Activated naive CD4-positive, alpha-beta T cell treated with anti-CD3 and anti-CD28 coated beads, Interleukin-2, amount 10 ng/mL, durations not matched to agents 7 days and 5 days (primary cell): ENCODE data around the gene RAB35.

ENCODE experiments used
- CTCF ChIA-PET: fragments of 350-600 bp; sonication (Branson Sonifier 250); formaldehyde crosslinking; loops from one replicate; lab custom pipeline; 2021; ENCODE audit warnings: antibody characterized with exemption; lab: Charles Lee
- DNase-seq: peaks from one replicate; pipeline ENCODE4 v3.0.0-alpha.2; 2020
- H3K27ac Mint-ChIP-seq: one replicate; pipeline ENCODE4 v1.8.0; 2021; ENCODE audit warnings: mild to moderate bottlenecking, moderate library complexity, mixed read lengths
- H3K27me3 Mint-ChIP-seq: one replicate; pipeline ENCODE4 v1.8.0; 2021; ENCODE audit warnings: mild to moderate bottlenecking, mixed read lengths
- H3K36me3 Mint-ChIP-seq: one replicate; pipeline ENCODE4 v1.8.0; 2021; ENCODE audit warnings: mixed read lengths
- H3K4me1 Mint-ChIP-seq: one replicate; pipeline ENCODE4 v1.8.0; 2021; ENCODE audit warnings: mixed read lengths
- H3K4me3 Mint-ChIP-seq: one replicate; pipeline ENCODE4 v1.8.0; 2021; ENCODE audit warnings: mild to moderate bottlenecking, moderate library complexity, mixed read lengths
- H3K9me3 Mint-ChIP-seq: one replicate; pipeline ENCODE4 v1.8.0; 2021; ENCODE audit warnings: mixed read lengths

The RAB35 gene

DNA sequence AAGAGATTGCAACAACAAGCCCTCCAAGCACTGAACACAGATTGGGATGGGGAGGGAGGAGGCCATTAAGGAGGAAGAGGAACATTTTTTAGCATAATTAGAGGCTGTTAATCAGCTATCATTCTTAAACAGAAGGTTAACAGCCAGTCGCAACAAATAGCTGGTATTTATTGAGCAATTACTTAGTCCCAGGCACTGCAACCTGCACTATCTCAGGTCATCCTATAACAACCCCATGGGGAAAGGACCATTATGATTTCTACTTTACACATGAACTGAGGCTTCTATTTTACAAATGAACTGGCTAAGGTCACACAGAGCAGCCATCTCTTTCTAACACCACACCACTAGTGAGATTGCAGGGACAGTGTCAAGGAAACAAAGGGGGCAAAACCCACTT is 10.4 kb downstream of the RAB35 start:
- H3K27ac Mint-ChIP-seq, result no peak overlapping the region
- H3K36me3 Mint-ChIP-seq, result peaks cover 43% of the 10 kb centered on the region
- no peaks in the 10 kb centered on the region for H3K27me3 Mint-ChIP-seq
- no peak for DNase-seq
- CTCF ChIA-PET, result interaction anchor here (0.6 kb wide), 1 partner anchor 21 kb away, joined by 4 read pairs; no protein-coding TSS in a partner anchor
- H3K4me3 Mint-ChIP-seq, result no peak overlapping the region
- no peaks in the 10 kb centered on the region for H3K9me3 Mint-ChIP-seq
- H3K4me1 Mint-ChIP-seq, result peaks cover 43% of the 10 kb centered on the region

- no peak overlapping the region for H3K27ac Mint-ChIP-seq
- H3K9me3 Mint-ChIP-seq, result no peaks in the 10 kb centered on the region
- H3K4me1 Mint-ChIP-seq, result peaks cover 28% of the 10 kb centered on the region
- H3K4me3 Mint-ChIP-seq, result no peak overlapping the region
- CTCF ChIA-PET, result no interaction called here
- H3K27me3 Mint-ChIP-seq, result no peaks in the 10 kb centered on the region
- DNase-seq, result no peak
- H3K36me3 Mint-ChIP-seq, result peaks cover 41% of the 10 kb centered on the region
These were observed 13.2 kb downstream of the RAB35 start for GRCh38 chr12:120103371-120103770.

DNA sequence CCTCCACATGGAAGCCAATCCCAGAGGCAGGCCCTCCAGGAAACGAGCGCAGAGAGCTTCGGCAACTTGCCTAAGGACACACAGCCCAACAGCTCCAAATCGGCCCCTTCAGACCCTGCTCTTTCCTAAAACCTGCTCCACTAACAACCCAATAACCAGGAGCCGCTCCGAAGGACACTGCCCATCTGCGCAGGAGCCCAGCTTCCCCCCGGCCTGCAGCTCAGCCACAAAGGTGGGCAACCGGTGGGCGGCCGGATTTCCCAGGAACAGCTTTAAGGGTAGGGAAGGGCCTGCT is 13.6 kb downstream of the RAB35 start:
- no peak for DNase-seq
- Mint-ChIP-seq H3K27ac (no peak overlapping the region), H3K4me3 (no peak overlapping the region), H3K9me3 (no peaks in the 10 kb centered on the region), H3K36me3 (peaks cover 40% of the 10 kb centered on the region), H3K4me1 (peaks cover 24% of the 10 kb centered on the region), H3K27me3 (no peaks in the 10 kb centered on the region)
- CTCF ChIA-PET, result no interaction called here

DNA sequence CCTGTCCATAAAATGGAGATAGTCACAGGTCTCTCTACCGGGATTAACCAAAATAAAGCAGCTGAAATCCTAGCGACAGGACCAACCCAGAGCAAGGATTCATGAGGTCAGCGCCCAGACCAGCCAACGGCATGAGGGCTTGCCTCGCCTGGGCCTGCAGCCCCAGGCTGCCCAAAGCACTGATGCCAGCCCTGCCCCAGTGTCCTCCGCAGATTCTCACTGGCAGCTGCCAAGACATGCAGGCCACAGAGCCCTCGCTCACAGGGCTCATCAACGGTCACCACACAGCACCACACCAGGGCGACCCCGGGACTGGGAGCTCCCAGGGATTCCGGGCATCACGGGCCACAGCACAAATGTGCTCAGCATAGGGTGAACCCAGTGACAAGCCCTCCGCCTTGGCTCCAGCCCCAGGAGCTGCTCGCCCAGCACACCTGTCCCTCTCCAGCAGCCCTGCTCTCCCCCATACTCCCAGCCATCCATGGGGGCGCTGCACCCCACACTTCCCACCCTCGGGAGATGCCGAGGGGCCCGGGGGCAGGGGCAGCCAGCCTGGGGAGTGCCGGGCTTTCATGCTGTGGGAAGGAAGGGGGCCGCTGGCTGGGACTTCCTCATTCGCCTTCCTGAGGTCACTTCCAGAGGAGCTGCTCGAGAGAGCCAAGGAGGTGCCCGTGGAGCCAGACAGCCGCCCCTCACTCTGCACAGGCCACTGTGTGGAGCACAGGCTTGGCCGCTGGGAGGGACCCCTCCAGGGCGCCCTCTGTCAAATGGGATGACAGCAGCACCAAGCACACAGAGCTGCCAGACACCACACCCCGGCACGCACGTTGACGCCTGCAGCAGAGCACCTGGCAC is 14.1 kb downstream of the RAB35 start:
- no peak for DNase-seq
- no peaks in the 10 kb centered on the region for H3K27me3 Mint-ChIP-seq

DNA sequence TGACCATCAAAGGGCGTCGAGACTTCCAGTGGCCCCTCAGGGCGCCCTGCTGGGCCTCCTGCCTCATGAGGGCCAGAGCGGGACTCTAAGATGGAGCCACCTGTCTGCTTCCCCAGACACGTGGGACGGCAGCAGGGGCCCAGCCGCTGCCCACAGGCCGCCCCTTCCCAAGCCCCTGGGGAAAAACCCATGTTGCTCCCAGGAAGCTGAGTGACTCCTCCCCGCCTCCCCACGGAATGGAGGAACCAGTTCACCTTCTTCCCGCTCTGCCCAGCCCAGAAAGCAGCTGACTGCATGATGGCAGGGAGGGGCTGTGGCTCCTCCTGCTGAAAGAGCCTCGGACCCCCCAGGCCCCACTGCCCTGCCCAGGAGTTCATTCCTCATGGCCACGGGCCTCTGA is 14.9 kb downstream of the RAB35 start:
- peaks cover 40% of the 10 kb centered on the region for H3K36me3 Mint-ChIP-seq
- no peaks in the 10 kb centered on the region for H3K9me3 Mint-ChIP-seq
- peaks cover 19% of the 10 kb centered on the region for H3K4me1 Mint-ChIP-seq
- CTCF ChIA-PET, result interaction anchor here (1.4 kb wide), 1 partner anchor 14 kb away, joined by 4 read pairs; no protein-coding TSS in a partner anchor
- no peak for DNase-seq
- H3K27ac Mint-ChIP-seq, result no peak overlapping the region
- H3K27me3 Mint-ChIP-seq, result no peaks in the 10 kb centered on the region
- H3K4me3 Mint-ChIP-seq, result no peak overlapping the region

More for the DNA sequence above, 14.1 kb downstream of the RAB35 start:
- H3K9me3 Mint-ChIP-seq, result no peaks in the 10 kb centered on the region
- CTCF ChIA-PET, result interaction anchor here (1.4 kb wide), 1 partner anchor 15 kb away, joined by 4 read pairs; no protein-coding TSS in a partner anchor
- peaks cover 21% of the 10 kb centered on the region for H3K4me1 Mint-ChIP-seq
- H3K36me3 Mint-ChIP-seq, result peaks cover 39% of the 10 kb centered on the region
- H3K27ac Mint-ChIP-seq, result no peak overlapping the region
- H3K4me3 Mint-ChIP-seq, result no peak overlapping the region

- DNase-seq, result no peak
- CTCF ChIA-PET, result interaction anchor here (1.4 kb wide), 1 partner anchor 14 kb away, joined by 4 read pairs; no protein-coding TSS in a partner anchor
- H3K9me3 Mint-ChIP-seq, result no peaks in the 10 kb centered on the region
These were observed 15.4 kb downstream of the RAB35 start for GRCh38 chr12:120101182-120101581.

GRCh38 chr12:120100630-120101029 is 15.9 kb downstream of the RAB35 start:
- Mint-ChIP-seq H3K36me3 (peaks cover 39% of the 10 kb centered on the region), H3K27me3 (no peaks in the 10 kb centered on the region), H3K4me1 (peaks cover 16% of the 10 kb centered on the region), H3K9me3 (no peaks in the 10 kb centered on the region), H3K27ac (no peak overlapping the region), H3K4me3 (no peak overlapping the region)
- no peak for DNase-seq
- CTCF ChIA-PET, result interaction anchor here (1.4 kb wide), 1 partner anchor 13 kb away, joined by 4 read pairs; no protein-coding TSS in a partner anchor

More at GRCh38 chr12:120101182-120101581, 15.4 kb downstream of the RAB35 start:
- H3K36me3 Mint-ChIP-seq, result peaks cover 42% of the 10 kb centered on the region
- H3K4me3 Mint-ChIP-seq, result no peak overlapping the region
- H3K4me1 Mint-ChIP-seq, result peaks cover 17% of the 10 kb centered on the region
- no peaks in the 10 kb centered on the region for H3K27me3 Mint-ChIP-seq
- H3K27ac Mint-ChIP-seq, result no peak overlapping the region

DNA sequence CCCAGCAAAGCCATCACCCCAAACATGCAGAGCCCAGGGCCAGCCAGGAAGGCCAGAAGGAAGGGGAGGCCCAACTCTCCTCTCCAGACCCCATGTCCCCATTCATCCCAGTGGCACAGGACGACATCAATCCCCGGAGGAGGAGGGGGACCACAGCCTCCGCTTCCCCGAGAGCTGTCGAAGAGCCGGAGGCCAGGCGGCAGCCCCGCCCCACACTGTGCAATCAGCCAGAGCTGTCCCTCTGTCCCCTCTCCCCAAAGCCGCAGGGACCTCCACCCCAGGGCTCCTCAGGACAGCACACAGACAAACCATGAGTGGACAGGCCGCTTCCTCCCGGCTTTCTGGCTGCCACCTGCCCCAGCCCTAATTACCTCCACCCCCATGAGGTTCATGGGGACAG is 16.8 kb downstream of the RAB35 start:
- no peak for DNase-seq
- Mint-ChIP-seq H3K36me3 (peaks cover 34% of the 10 kb centered on the region), H3K4me3 (no peak overlapping the region), H3K27ac (no peak overlapping the region), H3K9me3 (no peaks in the 10 kb centered on the region), H3K27me3 (no peaks in the 10 kb centered on the region), H3K4me1 (peaks cover 16% of the 10 kb centered on the region)
- CTCF ChIA-PET, result no interaction called here

GRCh38 chr12:120098756-120099470 is 17.6 kb downstream of the RAB35 start:
- H3K9me3 Mint-ChIP-seq, result no peaks in the 10 kb centered on the region
- peaks cover 33% of the 10 kb centered on the region for H3K36me3 Mint-ChIP-seq
- DNase-seq, result no peak
- CTCF ChIA-PET, result no interaction called here
- H3K4me3 Mint-ChIP-seq, result no peak overlapping the region
- peaks cover 16% of the 10 kb centered on the region for H3K4me1 Mint-ChIP-seq
- no peak overlapping the region for H3K27ac Mint-ChIP-seq
- no peaks in the 10 kb centered on the region for H3K27me3 Mint-ChIP-seq

DNA sequence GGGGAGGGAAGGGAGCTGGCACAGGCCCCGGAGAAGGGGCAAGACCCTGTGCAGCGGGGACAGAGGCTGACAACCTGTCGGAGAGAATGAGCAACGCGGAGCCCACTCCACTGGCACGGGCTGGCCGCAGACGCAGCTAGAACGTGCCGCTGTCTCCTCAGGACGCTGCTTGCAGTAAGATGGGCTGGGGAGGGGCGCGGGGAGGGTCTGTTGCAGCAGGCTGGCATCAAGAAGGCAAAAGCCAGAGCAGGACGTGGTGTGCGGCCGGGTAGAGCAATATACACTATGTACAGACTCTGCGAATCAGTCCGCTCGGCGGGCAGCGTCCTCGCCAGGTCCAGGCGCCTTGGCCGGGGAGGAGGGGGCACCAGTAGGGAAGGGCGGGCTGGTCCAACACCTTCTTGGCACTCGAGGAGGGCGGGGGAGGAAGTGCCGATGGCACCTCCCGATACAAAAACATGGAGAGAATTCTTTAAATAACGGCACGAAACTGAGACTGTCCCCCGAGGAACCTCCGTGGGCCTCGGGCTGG is 19.8 kb downstream of the RAB35 start:
- CTCF ChIA-PET, result interaction anchor here (1.7 kb wide), 1 partner anchor 10 kb away, joined by 5 read pairs; no protein-coding TSS in a partner anchor
- H3K27me3 Mint-ChIP-seq, result no peaks in the 10 kb centered on the region
- H3K4me3 Mint-ChIP-seq, result no peak overlapping the region
- H3K4me1 Mint-ChIP-seq, result peaks cover 12% of the 10 kb centered on the region
- H3K27ac Mint-ChIP-seq, result no peak overlapping the region
- no peak for DNase-seq
- peaks cover 35% of the 10 kb centered on the region for H3K36me3 Mint-ChIP-seq
- no peaks in the 10 kb centered on the region for H3K9me3 Mint-ChIP-seq

- Mint-ChIP-seq H3K9me3 (no peaks in the 10 kb centered on the region), H3K4me1 (peaks cover 7% of the 10 kb centered on the region), H3K4me3 (no peak overlapping the region), H3K27ac (no peak overlapping the region), H3K36me3 (peaks cover 41% of the 10 kb centered on the region), H3K27me3 (no peaks in the 10 kb centered on the region)
- no peak for DNase-seq
- CTCF ChIA-PET, result no interaction called here
These were observed 20.8 kb downstream of the RAB35 start for GRCh38 chr12:120095736-120096135.

DNA sequence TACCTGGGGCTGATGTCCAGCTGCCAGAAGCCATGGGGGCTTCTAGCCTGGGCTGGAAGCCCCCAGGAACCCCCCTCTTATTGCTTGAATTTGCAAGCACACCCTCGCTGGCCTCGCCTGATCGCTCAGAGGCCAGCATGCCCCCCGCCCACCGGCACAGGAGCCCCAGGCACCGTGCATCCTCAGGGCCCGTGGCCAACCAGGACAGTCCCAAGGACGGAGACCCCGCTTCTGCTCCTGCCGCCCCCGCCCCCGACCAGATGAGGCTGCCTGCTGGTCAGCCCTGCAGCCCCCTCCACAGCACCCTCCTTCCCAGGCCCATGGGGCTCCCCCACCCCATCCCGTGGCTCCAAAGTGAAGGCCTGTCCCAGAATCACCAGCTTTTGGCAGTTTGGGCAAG is 21.2 kb downstream of the RAB35 start:
- Mint-ChIP-seq H3K27ac (no peak overlapping the region), H3K4me1 (peaks cover 7% of the 10 kb centered on the region), H3K9me3 (no peaks in the 10 kb centered on the region), H3K4me3 (no peak overlapping the region), H3K27me3 (no peaks in the 10 kb centered on the region), H3K36me3 (peaks cover 38% of the 10 kb centered on the region)
- CTCF ChIA-PET, result no interaction called here
- no peak for DNase-seq

- Mint-ChIP-seq H3K27me3 (no peaks in the 10 kb centered on the region), H3K36me3 (peaks cover 36% of the 10 kb centered on the region), H3K9me3 (no peaks in the 10 kb centered on the region), H3K27ac (no peak overlapping the region), H3K4me3 (no peak overlapping the region), H3K4me1 (peaks cover 2% of the 10 kb centered on the region)
- DNase-seq, result no peak
- CTCF ChIA-PET, result no interaction called here
These were observed 22.1 kb downstream of the RAB35 start for GRCh38 chr12:120094485-120094884.

GRCh38 chr12:120093592-120094355 is 22.8 kb downstream of the RAB35 start:
- peaks cover 36% of the 10 kb centered on the region for H3K36me3 Mint-ChIP-seq
- peaks cover 2% of the 10 kb centered on the region for H3K4me1 Mint-ChIP-seq
- H3K27me3 Mint-ChIP-seq, result no peaks in the 10 kb centered on the region
- H3K4me3 Mint-ChIP-seq, result no peak overlapping the region
- H3K9me3 Mint-ChIP-seq, result no peaks in the 10 kb centered on the region
- DNase-seq, result no peak
- no peak overlapping the region for H3K27ac Mint-ChIP-seq
- CTCF ChIA-PET, result no interaction called here
